OCI-LY3 (cell line): ENCODE data around the gene LGR4.

Source experiments
- H2AFZ ChIP-seq: fragments of 200-600, 300-600 bp; shearing (Covaris generic); 2 replicates; pipeline ENCODE4 v1.6.0; 2014; ENCODE audit warnings: antibody characterized with exemption, low read depth, low read length
- H3K27ac ChIP-seq: fragments of 200-600, 300-600 bp; sonication (generic); 2 replicates; pipeline ENCODE4 v1.5.1; 2014; ENCODE audit warnings: mild to moderate bottlenecking, low read length, moderate library complexity, mixed read lengths
- H3K27me3 ChIP-seq: fragments of 200-600, 300-600 bp; sonication (generic); 2 replicates; pipeline ENCODE4 v1.6.1; 2014; ENCODE audit warnings: low read depth, low read length, mixed read lengths
- H3K36me3 ChIP-seq: fragments of 200-600, 300-600 bp; sonication (generic); replicated peaks from 2 replicates; pipeline ENCODE3; 2014; ENCODE audit warnings: low read depth, low read length, mixed read lengths
- H3K4me1 ChIP-seq: fragments of 300-600, 200-600 bp; sonication (generic); 2 replicates; pipeline ENCODE4 v1.6.1; 2014; ENCODE audit warnings: low read length, mixed read lengths
- H3K4me2 ChIP-seq: fragments of 200-600, 300-600 bp; sonication (generic); 2 replicates; pipeline ENCODE4 v1.6.1; 2014; ENCODE audit warnings: low read length, mixed read lengths
- H3K4me3 ChIP-seq: fragments of 300-600, 200-600 bp; sonication (generic); 2 replicates; pipeline ENCODE4 v1.5.1; 2014; ENCODE audit warnings: antibody characterized with exemption, mild to moderate bottlenecking, low read length, moderate library complexity
- H3K79me2 ChIP-seq: fragments of 300-600, 200-600 bp; shearing (Covaris generic); 2 replicates; pipeline ENCODE4 v1.6.1; 2014; ENCODE audit warnings: mild to moderate bottlenecking, low read length, mixed read lengths
- H3K9ac ChIP-seq: fragments of 300-600, 200-600 bp; shearing (Covaris generic); 2 replicates; pipeline ENCODE4 v1.6.0; 2014; ENCODE audit warnings: mild to moderate bottlenecking, low read length, moderate library complexity
- H3K9me3 ChIP-seq: fragments of 200-600, 300-600 bp; shearing (Covaris generic); 2 replicates; pipeline ENCODE4 v1.6.1; 2014; ENCODE audit warnings: low read length, mixed read lengths; ENCODE audit not compliant: insufficient read depth
- H4K20me1 ChIP-seq: fragments of 200-600, 300-600 bp; sonication (generic); 2 replicates; pipeline ENCODE4 v1.6.1; 2016; ENCODE audit warnings: low read length, mixed read lengths; ENCODE audit not compliant: insufficient read depth
- CTCF ChIP-seq: fragments of 200-600, 300-600 bp; sonication (generic); IDR thresholded peaks from 2 replicates; pipeline ENCODE4 v1.5.1; 2014; ENCODE audit warnings: antibody characterized with exemption, low read length, low read depth
- EZH2phosphoT487 ChIP-seq: fragments of 200-600 bp; shearing (Covaris generic); IDR thresholded peaks from 2 replicates; pipeline ENCODE4 v1.6.1; 2018; ENCODE audit warnings: antibody characterized with exemption, mixed run types, low read depth

The LGR4 gene

DNA sequence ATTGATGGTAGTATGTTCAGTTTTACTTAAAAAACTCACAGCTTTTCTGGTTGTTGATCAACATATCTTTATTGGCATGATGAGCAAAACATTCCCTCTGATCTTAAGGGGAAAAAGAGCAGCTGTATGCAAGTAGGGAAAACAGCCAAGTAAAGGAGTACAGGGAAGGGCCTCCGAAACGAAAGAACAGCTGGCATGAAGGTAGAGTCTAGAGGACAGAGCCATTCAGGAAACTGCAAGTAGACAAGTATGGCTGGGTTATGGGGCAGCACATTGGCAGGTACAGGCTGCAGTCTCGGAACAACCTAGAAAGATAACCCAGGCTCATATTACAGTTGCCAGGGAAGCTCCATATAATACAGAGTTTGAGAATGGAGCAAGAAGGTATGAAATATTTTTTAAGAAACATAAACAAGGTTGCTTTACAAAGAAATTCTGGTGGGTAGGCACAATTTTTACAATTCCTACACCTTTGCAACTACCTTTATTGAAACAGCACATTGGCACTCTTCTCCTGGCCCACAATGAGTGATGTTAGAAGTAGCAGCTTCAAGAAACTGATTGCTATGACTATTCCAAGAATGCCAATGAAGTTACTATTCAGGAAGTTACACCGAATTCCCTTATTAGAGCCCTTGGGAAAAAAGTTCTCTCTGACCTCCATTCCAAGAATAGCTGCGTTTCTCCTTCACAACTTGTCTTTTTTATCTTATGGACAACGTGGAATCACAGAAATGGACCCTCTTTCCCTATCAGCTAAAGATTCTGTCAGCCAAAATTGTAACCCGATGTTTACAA is 45.2 kb downstream of the LGR4 start:
- Histone ChIP-seq H3K4me2 (no peak overlapping the region), H3K79me2 (no peaks in the 10 kb centered on the region), H3K9ac (no peak overlapping the region)

DNA sequence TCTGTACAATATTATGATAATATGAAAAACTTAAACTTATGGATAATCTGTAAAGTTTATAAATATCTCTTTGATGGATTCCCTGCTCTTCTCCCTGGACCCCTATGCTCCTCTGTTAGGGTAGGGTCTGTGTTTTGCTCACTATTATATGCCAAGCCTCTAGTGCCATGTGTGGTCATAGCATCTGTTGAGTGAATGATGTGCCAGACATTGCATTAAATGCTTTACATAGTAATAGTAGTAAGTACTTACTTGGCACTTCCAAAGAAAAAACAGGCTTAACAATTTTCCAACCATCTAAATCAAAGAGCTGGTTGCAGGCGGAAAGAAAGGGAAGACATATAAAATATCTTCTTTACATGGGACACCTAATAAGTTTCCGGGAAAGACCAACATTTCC is 46.8 kb downstream of the LGR4 start:
- no peak overlapping the region for H3K9ac ChIP-seq
- H3K4me3 ChIP-seq = no peak overlapping the region
- no peak for TF ChIP-seq EZH2phosphoT487
- no peak for TF ChIP-seq CTCF
- H3K27me3 ChIP-seq = no peaks in the 10 kb centered on the region
- no peak overlapping the region for H2AFZ ChIP-seq
- H3K36me3 ChIP-seq = no peaks in the 10 kb centered on the region
- no peak overlapping the region for H3K4me2 ChIP-seq
- no peak overlapping the region for H3K27ac ChIP-seq
- H4K20me1 ChIP-seq = no peaks in the 10 kb centered on the region
- no peaks in the 10 kb centered on the region for H3K4me1 ChIP-seq
- no peaks in the 10 kb centered on the region for H3K9me3 ChIP-seq
- no peaks in the 10 kb centered on the region for H3K79me2 ChIP-seq

More for the DNA sequence above, 45.2 kb downstream of the LGR4 start:
- H4K20me1 ChIP-seq = no peaks in the 10 kb centered on the region
- H3K9me3 ChIP-seq = no peaks in the 10 kb centered on the region
- H3K4me1 ChIP-seq = no peaks in the 10 kb centered on the region
- no peak overlapping the region for H3K4me3 ChIP-seq
- TF ChIP-seq EZH2phosphoT487 (no peak), CTCF (no peak)
- H3K27ac ChIP-seq = no peak overlapping the region
- H3K36me3 ChIP-seq = no peaks in the 10 kb centered on the region
- no peaks in the 10 kb centered on the region for H3K27me3 ChIP-seq
- H2AFZ ChIP-seq = no peak overlapping the region

GRCh38 chr11:27423125-27423524 is 49.5 kb downstream of the LGR4 start:
- TF ChIP-seq CTCF (no peak), EZH2phosphoT487 (no peak)
- Histone ChIP-seq H3K27ac (no peak overlapping the region), H3K9ac (no peak overlapping the region), H3K27me3 (no peaks in the 10 kb centered on the region), H3K4me3 (no peak overlapping the region), H3K36me3 (no peaks in the 10 kb centered on the region), H4K20me1 (no peaks in the 10 kb centered on the region), H3K79me2 (no peaks in the 10 kb centered on the region), H3K4me2 (no peak overlapping the region), H3K9me3 (no peaks in the 10 kb centered on the region), H3K4me1 (no peaks in the 10 kb centered on the region), H2AFZ (no peak overlapping the region)

GRCh38 chr11:27421819-27422494 is 50.6 kb downstream of the LGR4 start:
- no peaks in the 10 kb centered on the region for H3K27me3 ChIP-seq
- no peaks in the 10 kb centered on the region for H3K9me3 ChIP-seq
- H3K4me1 ChIP-seq = no peaks in the 10 kb centered on the region
- H3K4me2 ChIP-seq = no peak overlapping the region
- no peak overlapping the region for H3K9ac ChIP-seq
- no peak overlapping the region for H2AFZ ChIP-seq
- H3K79me2 ChIP-seq = no peaks in the 10 kb centered on the region
- no peak overlapping the region for H3K4me3 ChIP-seq
- no peaks in the 10 kb centered on the region for H3K36me3 ChIP-seq
- no peak overlapping the region for H3K27ac ChIP-seq
- TF ChIP-seq CTCF (no peak), EZH2phosphoT487 (no peak)
- H4K20me1 ChIP-seq = no peaks in the 10 kb centered on the region
